GM18858 (cell line): ENCODE results near the gene TBC1D5.
"Not testable (repeated sequence)": the region's sequence is repeated elsewhere in the genome, so short reads cannot be mapped to it uniquely, and the experiment has no call there.

Experiments
- ATAC-seq: cut with Tn5 transposase; IDR thresholded peaks from one replicate; pipeline ENCODE4 v1.9.1; 2021; ENCODE audit not compliant: unreplicated experiment

TBC1D5 gene

DNA sequence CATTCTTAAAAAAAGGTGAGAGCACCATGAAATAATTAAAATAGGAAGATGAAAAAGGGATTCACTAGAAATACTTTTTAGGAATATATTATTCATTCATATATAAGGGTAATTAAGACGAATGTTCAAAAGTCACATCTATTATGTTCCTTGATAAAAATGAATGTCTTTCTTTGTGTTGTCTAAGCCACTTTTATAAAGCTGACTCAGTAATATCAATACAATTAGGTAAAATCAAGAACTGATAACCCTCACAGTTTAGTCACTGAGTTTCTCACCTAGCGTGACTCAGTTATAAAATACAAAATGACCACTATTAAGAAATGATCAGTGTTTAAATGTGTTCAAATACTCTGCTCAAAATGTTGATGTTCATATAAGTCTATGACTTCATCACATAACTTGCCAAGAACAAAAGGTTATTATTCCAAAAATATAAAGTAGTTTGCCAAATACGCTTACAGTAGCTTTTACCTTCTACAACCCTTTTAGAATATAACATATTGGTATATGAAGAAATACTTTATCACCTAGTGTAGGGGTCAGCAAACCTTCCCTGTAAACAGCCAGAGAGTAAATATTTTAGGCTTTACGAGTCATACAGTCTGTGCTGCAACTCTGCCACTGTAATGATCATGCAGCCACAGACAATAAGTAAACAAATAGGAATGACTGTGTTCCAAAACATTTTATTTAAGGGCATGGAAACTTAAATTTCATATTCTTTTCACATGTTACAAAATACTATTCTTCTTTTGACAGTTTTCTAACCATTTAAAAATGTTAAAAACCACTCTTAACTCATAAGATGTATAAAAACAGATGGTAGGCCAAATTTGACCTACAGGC is 369.8 kb downstream of the TBC1D5 start:
- ATAC-seq: no peak

DNA sequence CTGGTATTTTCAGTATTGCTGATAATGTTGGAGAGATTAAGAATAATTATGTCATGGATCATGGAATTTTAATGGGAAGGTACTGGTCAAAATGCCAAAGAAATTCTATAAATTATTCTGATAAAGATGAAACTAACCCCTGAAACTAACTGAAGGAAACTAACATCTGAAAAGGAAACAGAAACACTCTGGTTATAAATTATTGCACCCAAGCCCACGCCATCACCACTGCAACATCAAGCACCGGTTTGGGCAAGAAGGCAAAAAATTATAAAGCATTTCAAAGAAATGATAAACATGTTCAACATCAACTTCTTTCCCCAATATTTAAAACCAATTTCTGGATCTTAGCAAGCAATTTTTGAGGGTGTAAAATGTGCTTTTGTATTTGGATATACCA is 372.5 kb downstream of the TBC1D5 start:
- no peak for ATAC-seq

DNA sequence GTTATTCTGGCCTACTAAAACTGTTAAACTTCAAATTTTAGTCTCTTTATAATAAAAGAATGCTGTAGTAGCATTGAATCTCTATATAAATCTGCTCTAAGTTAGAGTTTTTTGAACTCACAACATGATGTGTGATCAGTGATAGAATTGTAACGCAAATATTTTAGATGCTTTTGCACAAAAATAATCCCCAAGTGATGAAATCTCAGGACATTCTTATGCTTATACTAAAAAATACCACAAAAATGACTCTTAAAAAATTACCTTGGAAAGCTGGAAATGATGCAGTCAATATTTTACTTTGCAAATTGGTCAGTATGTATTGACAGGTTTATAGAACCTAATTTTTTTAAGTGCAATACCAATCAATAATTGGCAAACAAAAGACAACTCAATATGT is 375.3 kb downstream of the TBC1D5 start:
- ATAC-seq: no peak

DNA sequence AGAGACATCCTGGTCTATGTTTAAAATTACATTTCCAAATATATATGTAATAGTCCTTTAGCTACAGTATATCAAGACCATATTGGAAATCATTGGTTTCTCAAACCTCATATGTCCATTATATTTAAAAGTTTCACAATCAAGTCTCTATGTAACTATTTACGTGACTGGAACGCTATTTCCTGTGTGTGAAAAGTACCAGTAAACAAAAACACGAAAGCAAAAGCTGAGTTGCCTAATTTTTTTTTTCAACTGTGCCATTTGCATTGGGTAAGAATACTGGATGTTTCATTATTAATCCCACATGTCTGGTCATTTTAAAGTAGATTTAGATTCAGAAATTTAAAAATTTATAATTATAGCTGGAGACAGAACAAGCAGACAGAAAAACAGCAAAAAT is 381.4 kb downstream of the TBC1D5 start:
- no peak for ATAC-seq

DNA sequence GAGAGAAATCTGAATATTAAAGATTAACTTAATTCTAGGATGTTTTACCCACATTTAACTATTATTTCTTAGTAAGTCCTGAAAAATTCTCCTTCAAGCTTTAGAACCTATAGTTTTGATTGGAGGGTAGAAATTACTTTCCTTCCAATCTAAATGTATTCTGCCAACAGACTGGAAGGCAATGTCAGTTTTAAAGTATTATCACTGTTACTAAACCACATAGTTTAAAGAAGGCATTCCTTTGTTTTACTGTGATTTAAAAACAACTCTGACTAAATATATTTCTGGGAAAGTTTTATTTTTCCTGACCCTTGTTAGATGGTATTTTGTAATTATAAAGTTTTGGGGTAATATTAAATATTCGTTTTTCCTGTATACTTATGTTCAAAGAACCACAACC is 382.5 kb downstream of the TBC1D5 start:
- no peak for ATAC-seq

DNA sequence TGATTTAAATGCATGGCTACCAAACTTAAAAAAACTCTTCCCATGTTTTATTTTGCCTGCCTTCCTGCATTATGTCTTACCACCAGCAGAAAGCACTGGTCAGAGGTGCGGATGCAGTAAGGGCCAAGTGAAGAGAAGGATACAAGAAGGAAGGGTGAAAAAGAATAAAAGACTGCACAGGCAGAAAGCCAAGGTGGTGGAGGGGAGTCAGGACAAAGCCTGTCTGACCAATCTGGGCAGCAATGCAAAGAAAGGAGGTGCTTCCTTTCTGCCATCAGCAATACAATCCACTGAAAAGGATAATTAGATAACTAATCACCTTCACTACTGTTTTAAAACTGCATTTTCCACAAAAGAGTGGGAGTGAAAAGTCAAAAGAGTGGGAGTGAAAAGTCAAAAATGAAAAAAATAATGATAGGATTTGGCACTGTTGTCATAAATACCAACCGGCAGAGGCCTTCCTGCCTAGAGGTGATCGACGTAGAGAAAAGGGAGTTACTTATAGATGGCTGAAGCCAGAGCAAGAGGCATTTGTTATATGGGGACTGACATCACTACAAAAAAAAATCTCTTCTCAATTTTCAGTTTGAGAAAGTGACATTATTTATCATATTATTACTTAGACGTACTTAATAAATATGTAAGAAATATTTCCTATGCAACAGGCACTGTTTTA is 385.3 kb downstream of the TBC1D5 start:
- no peak for ATAC-seq

DNA sequence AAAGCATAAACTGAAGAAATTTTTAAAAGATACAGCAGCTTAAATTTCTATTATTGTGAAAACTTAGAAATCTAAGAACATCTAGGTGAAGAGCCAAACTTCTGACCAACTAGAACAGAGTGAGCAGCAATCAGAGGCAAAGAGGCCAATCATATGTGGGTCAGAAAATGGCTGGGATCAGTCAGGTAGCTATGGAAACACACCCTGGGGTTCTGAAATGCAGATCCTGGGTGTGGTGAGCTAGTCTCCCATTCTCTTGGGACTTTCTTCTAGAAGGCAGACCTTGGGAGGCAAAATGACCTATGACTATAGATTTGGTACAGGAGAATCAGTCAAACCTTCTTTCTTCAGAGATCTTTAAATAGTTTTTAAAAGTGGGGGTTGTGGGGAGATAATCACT is 385.8 kb downstream of the TBC1D5 start:
- no peak for ATAC-seq

DNA sequence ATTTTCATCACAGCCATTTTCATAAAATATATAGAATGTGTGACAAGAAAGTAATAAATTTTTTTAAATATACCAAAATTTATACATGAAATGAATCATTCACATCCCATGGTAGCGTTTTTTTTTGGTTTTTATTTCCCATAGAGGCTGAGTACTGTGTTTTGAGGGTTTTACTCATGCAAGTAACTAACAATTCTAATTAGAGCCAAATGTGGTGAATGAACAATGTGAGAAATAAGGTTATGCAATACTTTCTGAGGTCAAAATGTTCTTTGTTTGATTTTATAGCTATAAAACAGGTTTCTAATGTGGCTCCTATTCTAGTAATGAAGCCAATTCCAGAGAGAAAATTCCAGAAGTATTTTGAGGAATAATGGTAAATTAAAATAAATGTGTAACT is 386.8 kb downstream of the TBC1D5 start:
- ATAC-seq: no peak

DNA sequence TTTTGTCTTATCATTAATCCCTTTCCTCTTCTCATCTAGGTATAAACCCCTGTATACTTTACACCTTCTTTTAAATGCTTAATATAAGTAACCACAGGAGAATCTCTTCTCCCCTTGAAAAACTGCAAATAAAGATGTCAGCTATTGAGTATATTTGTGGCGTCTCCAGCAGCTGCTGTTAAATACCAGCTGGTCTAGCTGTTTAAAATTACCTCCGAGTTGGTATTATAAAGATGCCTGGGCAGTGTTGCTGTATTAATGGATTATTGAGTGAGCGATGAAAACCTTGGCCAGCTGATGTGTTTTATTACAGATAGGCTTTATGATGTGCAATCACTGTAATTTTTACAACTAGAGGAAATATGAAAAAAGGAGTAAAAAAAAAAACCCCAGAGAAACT is 388.1 kb downstream of the TBC1D5 start:
- ATAC-seq: no peak

DNA sequence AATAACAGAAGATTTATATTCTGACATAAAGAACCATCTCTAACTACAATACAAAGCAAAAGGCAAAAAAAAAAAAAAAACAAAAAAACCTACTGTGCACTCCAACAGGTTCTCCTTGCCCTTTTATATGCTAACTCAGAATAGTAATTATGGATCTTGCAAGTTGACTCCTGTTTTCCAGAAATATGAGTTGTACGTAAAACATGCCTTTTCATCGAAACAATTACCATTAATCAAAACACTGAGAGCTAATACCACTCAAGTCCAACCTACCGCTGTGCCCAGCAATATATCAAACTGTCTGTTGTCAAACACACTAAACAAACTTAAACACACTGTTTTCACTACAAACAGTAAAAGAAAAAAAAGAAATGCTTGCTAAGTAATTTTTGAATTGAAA is 389.8 kb downstream of the TBC1D5 start:
- ATAC-seq: no peak

DNA sequence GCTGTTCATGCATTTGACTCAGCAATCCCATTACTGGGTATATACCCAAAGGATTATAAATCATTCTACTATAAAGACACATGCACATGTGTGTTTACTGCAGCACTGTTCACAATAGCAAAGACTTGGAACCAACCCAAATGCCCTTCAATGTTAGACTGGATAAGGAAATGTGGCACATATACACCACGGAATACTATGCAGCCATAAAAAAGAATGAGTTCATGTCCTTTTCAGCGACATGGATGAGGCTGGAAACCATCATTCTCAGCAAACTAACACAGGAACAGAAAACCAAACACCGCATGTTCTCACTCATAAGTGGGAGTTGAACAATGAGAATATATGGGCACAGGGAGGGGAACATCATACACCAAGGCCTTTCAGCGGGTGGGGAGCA is 391.2 kb downstream of the TBC1D5 start:
- not testable (repeated sequence) for ATAC-seq

DNA sequence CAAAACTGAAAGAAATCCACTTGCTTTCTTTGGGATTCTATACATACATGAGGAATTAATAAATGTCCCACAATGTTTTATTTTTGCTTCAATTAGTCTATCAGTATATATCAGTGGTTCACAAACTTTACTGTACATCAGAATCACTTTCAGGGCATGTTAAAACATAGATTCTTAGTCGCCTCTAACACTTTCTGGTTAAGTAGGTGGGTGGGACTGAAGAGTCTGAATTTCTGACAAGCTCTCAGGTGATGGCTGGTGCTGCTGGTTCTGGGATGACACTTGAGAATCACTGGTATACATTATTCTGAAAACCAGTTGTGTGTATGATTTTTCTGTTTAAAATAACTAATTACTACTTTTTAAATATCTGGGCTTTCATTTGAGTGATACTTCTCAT is 393.3 kb downstream of the TBC1D5 start:
- no peak for ATAC-seq

DNA sequence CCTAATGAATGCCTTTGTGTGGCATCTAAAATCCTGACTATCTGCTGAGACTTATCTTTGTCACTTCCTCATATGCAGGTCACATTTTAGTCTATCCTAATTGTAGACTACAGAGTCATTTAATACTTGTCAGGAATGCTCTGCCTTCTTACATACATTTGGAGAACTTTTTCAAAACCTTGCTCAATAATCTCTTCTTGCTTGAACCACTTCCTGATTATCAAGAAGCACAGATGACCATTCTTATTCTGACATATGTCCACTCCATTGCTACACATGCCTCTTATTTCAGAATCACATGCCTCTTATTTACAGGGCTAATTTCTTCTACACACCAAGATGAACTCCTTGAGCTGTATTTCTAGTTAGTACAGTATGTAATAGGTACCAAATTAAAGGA is 400.3 kb downstream of the TBC1D5 start:
- no peak for ATAC-seq

DNA sequence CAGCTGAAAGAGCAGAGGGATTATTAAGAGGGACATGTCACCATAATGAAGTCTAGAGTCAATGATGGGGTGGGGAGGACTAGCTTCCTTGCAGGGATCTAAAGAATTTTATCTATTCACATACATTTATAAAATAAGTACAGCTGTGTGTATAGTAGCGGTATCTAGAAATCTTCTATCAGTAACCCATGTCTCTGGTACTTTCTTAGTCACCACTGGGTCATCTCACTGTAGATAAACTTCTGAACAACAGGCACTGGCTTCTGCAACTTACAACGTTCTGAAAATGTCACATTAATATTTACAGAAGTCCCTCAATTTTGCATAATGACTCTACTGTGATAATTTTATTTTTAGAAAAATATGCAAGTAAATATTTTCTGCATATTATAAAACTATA is 401.7 kb downstream of the TBC1D5 start:
- no peak for ATAC-seq

DNA sequence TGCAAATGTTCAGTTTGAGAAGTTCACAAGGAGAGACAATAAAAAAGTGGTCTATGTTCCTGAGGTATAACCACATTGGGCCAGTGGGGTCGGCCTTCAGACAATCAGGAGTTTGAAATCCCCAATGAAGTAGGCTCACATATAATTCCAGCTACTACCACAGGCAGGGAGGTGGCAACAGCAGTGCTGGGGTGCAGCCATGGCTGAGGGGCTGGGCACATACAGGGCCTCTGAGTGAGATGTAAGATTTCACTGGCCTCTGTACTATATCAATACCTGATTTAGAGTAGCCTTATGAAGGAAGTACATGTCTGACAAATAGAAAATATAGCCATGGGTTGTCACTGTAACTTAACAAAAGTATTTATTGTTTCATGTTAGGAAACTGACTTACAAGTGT is 402.2 kb downstream of the TBC1D5 start:
- ATAC-seq: no peak

DNA sequence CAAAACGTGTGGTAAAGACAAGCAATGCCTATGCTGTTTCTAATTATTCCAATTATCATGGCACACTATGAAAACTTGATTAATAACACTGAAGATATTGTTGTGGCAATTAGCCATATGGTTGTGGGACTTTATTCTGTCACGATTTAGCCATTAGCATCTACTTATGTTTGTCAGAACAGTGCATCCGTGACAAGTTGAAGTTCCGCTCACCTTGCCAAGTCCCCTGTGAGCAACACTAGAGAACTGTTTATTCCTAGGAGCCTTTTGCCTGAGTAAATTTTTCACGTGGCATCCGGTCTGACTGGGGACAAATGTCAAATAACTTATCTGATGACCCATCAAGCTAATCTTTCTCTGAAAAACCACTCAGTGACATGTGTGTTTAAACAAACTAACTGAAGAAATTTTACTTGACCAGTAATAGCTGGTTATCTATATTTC is 403.3 kb downstream of the TBC1D5 start:
- no peak for ATAC-seq

DNA sequence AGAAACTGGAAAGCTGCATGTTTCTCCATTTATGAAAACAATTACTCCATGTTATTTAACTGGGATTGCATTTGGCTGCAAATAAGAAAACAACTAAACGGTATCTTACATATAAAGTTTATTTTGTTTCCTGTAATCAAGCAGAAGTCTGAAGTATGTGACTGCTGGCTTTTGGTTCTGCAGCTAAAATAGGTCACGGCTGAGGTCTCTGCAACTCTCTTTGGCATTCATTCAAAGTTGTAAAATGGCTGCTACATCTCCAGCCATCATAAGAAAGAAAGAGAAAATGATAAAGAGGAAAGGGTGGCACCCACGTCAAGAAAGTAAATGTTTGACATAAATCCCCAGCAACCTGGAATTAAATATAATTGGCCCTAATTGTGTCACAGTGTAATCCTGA is 406.1 kb downstream of the TBC1D5 start:
- ATAC-seq: no peak

DNA sequence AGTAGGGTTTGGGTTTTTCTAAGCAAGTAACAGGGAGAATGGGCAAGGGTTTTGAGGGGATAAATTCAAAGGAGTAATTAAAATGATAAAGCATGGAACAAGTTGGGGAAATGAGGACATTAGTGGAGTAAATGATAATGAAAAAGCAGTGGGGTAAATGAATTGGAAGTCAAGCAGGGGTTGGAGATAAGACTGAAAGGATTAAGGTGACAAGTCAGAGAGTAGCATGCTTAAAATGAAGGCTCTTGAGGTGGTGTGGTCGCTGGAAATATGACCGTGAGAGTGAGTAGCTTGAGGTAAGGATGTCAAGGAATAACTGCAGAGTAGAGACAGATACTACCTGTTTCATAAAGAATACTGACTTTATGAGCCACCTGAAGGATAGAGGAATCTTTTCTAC is 408.5 kb downstream of the TBC1D5 start:
- no peak for ATAC-seq

DNA sequence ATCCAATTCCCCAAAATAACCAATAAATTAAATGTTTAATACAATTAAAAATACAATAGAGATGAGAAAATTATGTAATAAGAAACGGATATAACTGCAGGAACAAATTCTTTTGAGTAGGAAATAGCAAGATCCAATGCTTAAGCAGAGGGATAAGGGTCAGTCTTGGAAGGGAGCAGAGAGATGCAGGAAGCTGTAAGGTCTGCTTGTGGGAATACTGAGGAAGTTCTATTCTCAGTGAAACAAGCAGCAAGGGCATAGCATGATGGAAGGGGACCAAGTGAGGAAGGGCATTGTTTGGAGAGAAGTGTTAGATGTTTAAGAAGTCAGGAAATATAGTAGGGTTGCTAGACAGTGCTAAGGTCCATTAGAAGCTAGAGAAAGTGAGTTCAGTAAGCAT is 409.0 kb downstream of the TBC1D5 start:
- ATAC-seq: no peak

DNA sequence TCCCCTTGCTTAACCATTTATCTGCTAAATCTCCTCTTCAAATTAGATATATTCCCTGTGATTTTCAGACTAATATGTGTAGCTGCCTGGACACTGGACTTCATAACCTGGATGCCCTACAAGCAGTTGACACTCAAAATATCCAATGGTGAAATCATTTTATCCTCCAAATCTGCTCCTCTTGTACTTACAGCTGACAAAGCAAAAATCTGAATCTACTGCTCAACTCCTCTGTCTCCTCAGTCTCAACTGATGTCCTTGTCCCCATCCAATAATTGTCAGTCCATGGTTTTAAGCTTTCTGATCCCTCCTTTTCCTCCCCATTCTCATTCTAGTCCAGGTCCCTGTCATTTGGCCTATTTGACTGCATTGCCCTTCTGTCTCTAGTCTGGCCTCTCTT is 411.8 kb downstream of the TBC1D5 start:
- no peak for ATAC-seq

DNA sequence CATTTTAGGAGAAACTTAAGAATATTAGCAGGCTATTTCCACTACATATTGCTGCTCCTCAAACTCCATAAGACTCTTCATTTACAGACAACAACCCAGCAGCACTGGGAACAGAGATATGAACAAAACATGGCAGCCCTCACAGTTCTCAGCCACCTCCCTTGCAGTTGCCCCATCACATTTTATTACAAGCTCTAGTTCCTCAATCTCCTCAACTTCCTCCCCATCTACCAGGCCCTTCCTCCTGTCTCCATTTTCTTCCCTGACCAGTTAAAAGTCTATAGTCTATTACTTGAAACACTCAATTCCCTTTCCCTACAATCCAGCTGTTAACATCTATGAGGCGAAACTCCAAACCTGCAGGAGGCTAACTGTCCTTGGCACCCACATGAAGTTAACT is 412.5 kb downstream of the TBC1D5 start:
- ATAC-seq: no peak

DNA sequence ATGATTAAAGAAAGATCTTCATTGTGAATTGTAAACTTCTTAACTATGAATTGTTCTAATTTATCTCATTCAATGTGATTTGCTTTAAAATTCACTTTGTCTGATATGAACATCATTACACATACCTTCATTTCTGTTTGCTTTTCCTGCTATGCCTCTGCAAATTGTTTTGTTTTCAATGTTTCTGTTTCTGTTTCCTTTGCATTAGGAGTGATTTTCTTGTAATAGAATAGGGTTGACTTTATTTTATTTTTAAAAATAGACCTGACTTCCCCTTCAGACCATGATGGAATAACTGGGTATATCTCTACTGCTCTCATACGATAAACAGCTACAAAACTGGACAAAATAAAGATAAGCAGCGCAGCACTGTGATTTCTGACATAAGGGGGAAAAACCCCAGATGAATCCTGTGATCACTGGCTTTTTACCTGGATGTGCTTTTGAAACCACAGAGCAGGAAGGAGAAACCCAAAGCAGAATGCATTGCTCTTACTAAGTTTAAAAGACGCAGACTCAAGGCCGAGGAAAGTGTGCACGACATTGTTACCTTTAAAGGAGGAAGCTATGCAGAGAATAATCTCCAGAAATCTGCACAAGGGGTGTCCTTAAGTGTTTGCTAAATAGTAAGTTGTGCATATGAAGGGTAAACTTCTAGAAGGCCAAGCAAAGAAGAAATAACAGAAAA is 420.2 kb downstream of the TBC1D5 start:
- ATAC-seq: peak; percentile 65
